CD14-positive monocyte (primary cell): ENCODE results near the gene TTC7B. TPM values are rescaled to one million over a fixed set of nuclear protein-coding genes. Genes with fewer than 3 reads are reported as not detected.

Experiments
- DNase-seq, 3 donors: peaks; one replicate each; pipeline ENCODE4 v3.0.0-alpha.2; 2011 to 2022
- H2AFZ ChIP-seq: 2 replicates; pipeline ENCODE4 v1.6.0; 2012; ENCODE audit warnings: mild to moderate bottlenecking, low read depth, low read length, inconsistent platforms; ENCODE audit not compliant: insufficient read depth, poor library complexity, severe bottlenecking
- H3K27ac ChIP-seq, 2 donors: 1 replicate in 1 of 2; 2 replicates in 1 of 2; pipeline ENCODE4 v1.5.1; 2012 to 2013; ENCODE audit warnings: low read length in 2 of 2, control low read depth in 1 of 2, inconsistent platforms in 1 of 2, low read depth in 1 of 2, mild to moderate bottlenecking in 1 of 2
- H3K27me3 ChIP-seq, 2 donors: one replicate each; pipeline versions ENCODE4 v1.6.0 to v1.6.1; 2011 to 2013; ENCODE audit warnings: low read length in 2 of 2; ENCODE audit not compliant: control insufficient read depth in 2 of 2, insufficient read depth in 2 of 2
- H3K36me3 ChIP-seq, 2 donors: replicated peaks in 1 of 2; 1 replicate in 1 of 2; 2 replicates in 1 of 2; pipeline versions ENCODE4 v1.5.1 to v1.6.1; 2012 to 2013; ENCODE audit warnings: low read length in 2 of 2, control low read depth in 1 of 2, inconsistent platforms in 1 of 2, mild to moderate bottlenecking in 1 of 2; ENCODE audit not compliant: insufficient read depth in 2 of 2, control insufficient read depth in 1 of 2
- H3K4me1 ChIP-seq, 2 donors: 1 replicate in 1 of 2; 2 replicates in 1 of 2; pipeline versions ENCODE4 v1.5.1 to v1.6.1; 2012 to 2013; ENCODE audit warnings: low read length in 2 of 2, control low read depth in 1 of 2, inconsistent platforms in 1 of 2, mild to moderate bottlenecking in 1 of 2, moderate library complexity in 1 of 2; ENCODE audit not compliant: insufficient read depth in 2 of 2, control insufficient read depth in 1 of 2
- H3K4me2 ChIP-seq: replicated peaks from 2 replicates; pipeline ENCODE3; 2012; ENCODE audit warnings: low read length, moderate library complexity, mild to moderate bottlenecking; ENCODE audit not compliant: poor library complexity, severe bottlenecking; ENCODE audit errors: extremely low read depth
- H3K4me3 ChIP-seq, 3 experiments: fragments of 200-600 bp in 1 of 3; sonication (generic) in 1 of 3; replicated peaks in 1 of 3; 1 replicate in 2 of 3; 2 replicates in 1 of 3; pipeline ENCODE4 v1.5.1; 2011 to 2013; ENCODE audit warnings: low read length in 3 of 3, mild to moderate bottlenecking in 3 of 3, control low read depth in 2 of 3, low read depth in 2 of 3, inconsistent platforms in 1 of 3, moderate library complexity in 1 of 3
- H3K79me2 ChIP-seq: 2 replicates; pipeline ENCODE4 v1.6.0; 2012; ENCODE audit warnings: mild to moderate bottlenecking, control low read depth, inconsistent platforms, low read length, moderate library complexity; ENCODE audit not compliant: insufficient read depth
- H3K9ac ChIP-seq: 2 replicates; pipeline ENCODE4 v1.6.0; 2017; ENCODE audit warnings: low read length, mild to moderate bottlenecking; ENCODE audit not compliant: insufficient read depth, poor library complexity, severe bottlenecking
- H3K9me3 ChIP-seq, 2 donors: replicated peaks in 1 of 2; 1 replicate in 1 of 2; 2 replicates in 1 of 2; pipeline versions ENCODE4 v1.5.1 to v1.6.1; 2012 to 2013; ENCODE audit warnings: low read length in 2 of 2, control low read depth in 1 of 2; ENCODE audit not compliant: control insufficient read depth in 1 of 2, insufficient read depth in 1 of 2
- H4K20me1 ChIP-seq: 2 replicates; pipeline ENCODE4 v1.6.0; 2012; ENCODE audit warnings: mild to moderate bottlenecking, low read length, control low read depth, moderate library complexity; ENCODE audit not compliant: insufficient read depth
- H3K27ac Mint-ChIP-seq, 7 donors: one replicate each; pipeline ENCODE4 v1.8.0; 2020; ENCODE audit warnings: mild to moderate bottlenecking in 7 of 7, mixed read lengths in 7 of 7, moderate library complexity in 6 of 7, inconsistent platforms in 2 of 7
- H3K27me3 Mint-ChIP-seq, 3 donors: one replicate each; pipeline ENCODE4 v1.8.0; 2021 to 2022; ENCODE audit warnings: low read depth in 3 of 3, mild to moderate bottlenecking in 3 of 3, mixed read lengths in 3 of 3, moderate library complexity in 3 of 3, inconsistent platforms in 1 of 3
- H3K36me3 Mint-ChIP-seq, 2 donors: one replicate each; pipeline ENCODE4 v1.8.0; 2020; ENCODE audit warnings: mixed read lengths in 2 of 2, inconsistent platforms in 1 of 2, mild to moderate bottlenecking in 1 of 2
- H3K4me1 Mint-ChIP-seq: one replicate; pipeline ENCODE4 v1.8.0; 2020; ENCODE audit warnings: mild to moderate bottlenecking, mixed read lengths
- H3K4me3 Mint-ChIP-seq, 2 donors: one replicate each; pipeline ENCODE4 v1.8.0; 2020; ENCODE audit warnings: mild to moderate bottlenecking in 2 of 2, mixed read lengths in 2 of 2, moderate library complexity in 1 of 2
- H3K9me3 Mint-ChIP-seq, 7 donors: one replicate each; pipeline ENCODE4 v1.8.0; 2020 to 2022; ENCODE audit warnings: mixed read lengths in 7 of 7, mild to moderate bottlenecking in 6 of 7, moderate library complexity in 6 of 7, inconsistent platforms in 2 of 7
- CTCF ChIP-seq: fragments of 200-600 bp; IDR thresholded peaks from one replicate; pipeline ENCODE4 v1.8.0; 2022; ENCODE audit warnings: antibody characterized with exemption, mild to moderate bottlenecking
- WGBS: methylation state at CpG from one replicate; pipeline ENCODE4 v1.1.5; 2013; ENCODE audit warnings: missing lambda C conversion rate; ENCODE audit not compliant: insufficient coverage; 5-methylcytosine and 5-hydroxymethylcytosine counted together
- intact Hi-C, 2 donors: fragments of 100-400 bp; cut with micrococcal nuclease; formaldehyde crosslinking; loops; one replicate each; pipeline versions ENCODE4 v1.15.0 to v1.15.1; 2023
- polyA plus RNA-seq, 3 donors: library from polyadenylated mRNA; depleted of rRNA in 1 of 3; unstranded in 2 of 3; stranded (reverse) in 1 of 3; fragments of 300-500 nt in 2 of 3; fragments of >200 nt in 1 of 3; fragmentation: Illumina TruSeq in 2 of 3; gene quantifications; 1 replicate in 2 of 3; 2 replicates in 1 of 3; pipeline ENCODE4 v1.2.3, GENCODE V29; 2012 to 2021

The TTC7B gene
- polyA plus RNA-seq, 3 donors = 0.87 to 2.6 (median 1.2) TPM

GRCh38 chr14:90715993-90716392 is 100.2 kb downstream of the TTC7B start:
- Mint-ChIP-seq H3K9me3 (no peaks in the 10 kb centered on the region), H3K27me3 (no peaks in the 10 kb centered on the region), H3K27ac (no peak overlapping the region), H3K36me3 (no peaks in the 10 kb centered on the region), H3K4me1 (no peaks in the 10 kb centered on the region), H3K4me3 (no peak overlapping the region)
- Histone ChIP-seq H4K20me1 (no peaks in the 10 kb centered on the region), H3K4me2 (no peak overlapping the region), H3K9ac (no peak overlapping the region), H3K9me3 (no peaks in the 10 kb centered on the region), H2AFZ (no peak overlapping the region), H3K36me3 (no peaks in the 10 kb centered on the region), H3K4me1 (no peaks in the 10 kb centered on the region), H3K79me2 (no peaks in the 10 kb centered on the region), H3K27ac (no peak overlapping the region), H3K27me3 (no peaks in the 10 kb centered on the region), H3K4me3 (no peak overlapping the region)
- no peak for DNase-seq
- WGBS = 99% methylated on average over 4 of the region's 4 CpGs
- TF ChIP-seq CTCF = no peak
- intact Hi-C loops = no loop called here

DNA sequence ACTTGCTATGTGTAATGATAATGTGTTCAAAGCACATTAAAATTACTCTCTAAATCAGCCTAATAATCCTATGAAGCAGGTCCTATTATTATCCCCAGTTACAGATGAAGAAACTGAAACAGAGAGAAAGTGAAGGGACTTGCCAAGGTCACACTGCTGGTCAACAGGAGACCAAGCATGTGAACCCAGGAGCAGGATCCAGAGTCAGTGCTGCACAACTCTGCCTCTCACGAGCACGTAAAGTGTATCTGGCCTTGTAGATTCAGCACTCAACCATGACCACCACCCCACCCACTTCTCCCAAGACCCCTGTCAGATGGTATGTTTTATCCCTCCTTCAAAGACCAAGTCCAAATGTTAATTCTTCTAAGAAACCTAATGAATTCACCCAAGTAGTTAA is 100.7 kb downstream of the TTC7B start:
- Histone ChIP-seq H3K4me2 (no peak overlapping the region), H3K36me3 (no peaks in the 10 kb centered on the region), H3K4me1 (no peaks in the 10 kb centered on the region), H3K27ac (no peak overlapping the region), H2AFZ (no peak overlapping the region), H3K79me2 (no peaks in the 10 kb centered on the region), H3K9ac (no peak overlapping the region), H3K4me3 (no peak overlapping the region), H3K27me3 (no peaks in the 10 kb centered on the region), H4K20me1 (no peaks in the 10 kb centered on the region), H3K9me3 (no peaks in the 10 kb centered on the region)
- DNase-seq = no peak
- TF ChIP-seq CTCF = no peak
- H3K9me3 Mint-ChIP-seq = no peaks in the 10 kb centered on the region
- no peaks in the 10 kb centered on the region for H3K27me3 Mint-ChIP-seq
- no peak overlapping the region for H3K4me3 Mint-ChIP-seq
- no peak overlapping the region for H3K27ac Mint-ChIP-seq
- no peaks in the 10 kb centered on the region for H3K36me3 Mint-ChIP-seq
- H3K4me1 Mint-ChIP-seq = no peaks in the 10 kb centered on the region
- 100% methylated on average over 2 of the region's 2 CpGs for WGBS
- intact Hi-C loops = no loop called here
